GM18499 (cell line): ENCODE results near the gene TCF4.

Experiments used
- ATAC-seq: cut with Tn5 transposase; IDR thresholded peaks from one replicate; pipeline ENCODE4 v1.9.1; 2021; ENCODE audit warnings: moderate number of reproducible peaks; ENCODE audit not compliant: insufficient read depth, unreplicated experiment

TCF4 gene

DNA sequence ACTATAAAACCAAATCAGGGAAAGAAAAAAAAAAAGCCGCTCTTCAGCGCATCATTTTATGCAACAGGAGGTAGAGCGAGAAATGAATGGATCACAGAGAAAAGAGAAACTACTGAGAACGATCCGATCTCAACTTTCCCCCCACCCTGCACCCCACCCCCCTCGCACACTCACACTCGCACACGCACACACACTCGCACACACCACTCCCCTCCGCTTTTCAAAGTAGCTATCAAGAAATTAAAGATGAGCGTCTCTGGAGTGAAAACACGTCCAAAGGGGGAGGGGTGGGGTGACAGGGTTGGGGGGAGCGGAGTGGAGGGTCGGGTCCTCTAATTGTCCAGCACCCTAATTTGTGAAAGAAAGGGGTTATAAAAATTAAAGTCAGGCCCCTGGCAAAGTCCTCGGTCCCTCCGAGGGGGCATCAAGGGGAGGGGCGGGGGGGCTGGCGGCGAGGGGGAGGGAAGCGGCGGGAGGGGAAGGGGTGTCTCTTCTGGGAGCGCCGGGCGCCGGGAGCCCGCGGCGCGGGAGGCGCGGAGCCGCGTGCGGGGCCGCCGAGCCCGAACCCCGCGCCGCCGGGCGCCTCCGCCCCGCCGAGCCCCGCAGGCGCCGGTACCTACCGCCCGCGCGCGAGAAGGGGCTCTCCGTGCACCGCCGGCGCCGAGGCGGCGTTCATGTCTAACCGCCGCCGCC, 428 bp downstream of the TCF4 start:
- ATAC-seq = no peak

- no peak for ATAC-seq
Measured at GRCh38 chr18:55585920-55586561, 2.0 kb downstream of the TCF4 start.

- no peak for ATAC-seq
Measured at GRCh38 chr18:55585065-55585919, 2.7 kb downstream of the TCF4 start.

DNA sequence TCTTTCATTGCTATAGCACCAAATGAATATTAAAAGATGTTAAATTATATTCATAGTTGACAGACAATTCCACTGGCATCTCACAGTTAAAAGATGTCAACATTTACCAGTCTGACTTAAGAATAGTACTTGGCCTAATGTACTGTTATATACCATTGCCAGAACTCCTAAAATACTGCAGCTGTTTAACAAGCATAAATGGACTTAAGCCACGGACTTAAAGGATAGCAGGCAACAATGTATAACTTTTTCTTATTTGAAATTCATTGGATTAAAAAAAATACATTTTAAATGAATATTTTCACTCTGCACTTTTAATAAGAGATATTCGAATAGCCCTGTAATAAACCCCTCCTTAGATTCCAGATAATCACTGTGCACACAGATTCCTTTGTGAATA, 3.8 kb downstream of the TCF4 start:
- no peak for ATAC-seq

DNA sequence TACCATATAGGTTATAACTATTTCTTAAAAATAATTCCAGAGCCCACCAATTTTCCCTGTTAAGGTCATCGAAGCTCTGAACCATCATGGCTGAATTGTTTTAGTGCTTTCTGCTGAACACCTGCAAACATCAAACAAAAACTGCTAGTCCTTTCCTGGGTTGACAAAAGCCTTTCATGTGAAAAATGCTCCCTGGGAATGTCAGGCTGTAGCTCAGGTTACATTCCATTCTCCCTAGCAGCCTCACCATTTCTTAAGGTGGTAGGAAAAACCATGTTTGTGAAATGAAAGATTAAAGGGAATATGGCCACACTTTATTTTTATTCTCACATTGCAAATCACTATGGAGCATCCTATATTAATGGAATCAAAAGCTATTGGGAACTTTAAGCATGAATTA, 5.7 kb downstream of the TCF4 start:
- ATAC-seq = no peak

- ATAC-seq = no peak
Measured at GRCh38 chr18:55579501-55580270, 8.3 kb downstream of the TCF4 start.

GRCh38 chr18:55577812-55578539, 10.0 kb downstream of the TCF4 start:
- no peak for ATAC-seq

- no peak for ATAC-seq
Measured at GRCh38 chr18:55576001-55576400, 12.0 kb downstream of the TCF4 start.

GRCh38 chr18:55575066-55575465, 12.9 kb downstream of the TCF4 start:
- no peak for ATAC-seq

DNA sequence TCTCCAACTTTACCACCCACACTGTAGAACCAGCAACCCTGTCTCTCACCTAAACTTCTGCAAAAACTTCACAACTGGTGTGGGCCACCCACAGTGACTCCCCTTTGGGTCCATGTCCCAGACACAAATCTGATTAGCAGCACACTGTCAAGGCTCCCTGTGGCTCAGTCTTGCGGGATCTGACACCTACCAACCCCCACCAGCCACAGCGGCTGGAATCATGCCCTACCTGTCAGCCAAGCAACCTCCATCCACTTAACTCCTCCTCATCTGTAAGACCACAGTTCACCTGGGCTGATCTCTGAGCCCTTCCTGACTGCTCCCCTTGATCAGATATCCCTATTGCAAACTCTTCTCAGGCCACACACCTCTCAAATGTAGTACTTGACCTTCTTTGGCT, 14.6 kb downstream of the TCF4 start:
- ATAC-seq = no peak

GRCh38 chr18:55570966-55571365, 17.0 kb downstream of the TCF4 start:
- ATAC-seq = no peak

GRCh38 chr18:55566456-55566935, 21.5 kb downstream of the TCF4 start:
- no peak for ATAC-seq

DNA sequence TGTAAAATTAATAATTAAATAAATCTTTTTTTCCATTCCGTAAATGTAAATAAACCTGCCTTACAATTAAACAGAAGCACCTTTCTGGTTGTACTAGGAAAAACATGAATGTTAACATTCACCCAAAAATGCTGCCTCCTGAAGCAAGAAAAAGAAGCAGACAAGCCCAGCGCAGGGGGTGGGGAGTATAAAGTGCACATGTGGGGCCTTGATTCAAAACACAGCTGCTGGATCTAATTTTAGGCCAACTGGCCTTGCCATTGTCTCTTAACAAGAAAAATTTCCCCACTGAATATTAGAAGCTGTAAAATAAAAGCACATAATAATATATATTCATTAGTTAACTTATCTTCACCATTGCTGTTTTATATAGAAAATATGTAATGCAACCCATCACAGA, 28.3 kb downstream of the TCF4 start:
- ATAC-seq = no peak

GRCh38 chr18:55557211-55557610, 30.8 kb downstream of the TCF4 start:
- ATAC-seq = no peak

DNA sequence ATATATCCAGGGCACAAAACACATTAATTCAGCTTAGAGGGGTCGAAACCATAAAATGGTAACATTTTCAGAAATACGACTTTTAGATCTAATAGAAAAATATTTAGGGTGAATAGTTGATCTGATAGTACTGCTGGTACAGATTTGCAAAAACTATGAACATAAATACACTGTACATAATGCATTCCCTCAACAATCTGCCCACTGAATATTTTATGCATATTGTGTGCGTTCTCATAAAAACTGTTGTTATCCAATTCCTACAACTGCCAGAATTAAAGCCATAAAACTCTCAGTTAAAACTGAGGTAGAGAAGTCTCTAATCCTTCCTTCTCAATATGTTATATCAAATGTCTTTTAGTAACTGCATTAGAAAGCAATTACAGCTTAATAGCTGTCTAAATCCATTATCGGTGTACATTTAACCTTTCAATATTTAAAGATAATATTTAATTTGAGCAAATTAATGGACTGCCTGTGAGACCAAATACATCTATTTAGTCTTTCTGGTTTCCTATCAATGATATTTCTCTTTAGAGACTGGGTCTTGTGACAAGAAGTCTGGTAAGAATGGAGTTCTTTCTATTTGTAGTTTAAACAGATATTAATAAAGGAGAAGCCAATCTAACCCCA, 32.5 kb downstream of the TCF4 start:
- ATAC-seq = no peak

- ATAC-seq = no peak
Measured at GRCh38 chr18:55552526-55553189, 35.3 kb downstream of the TCF4 start.

DNA sequence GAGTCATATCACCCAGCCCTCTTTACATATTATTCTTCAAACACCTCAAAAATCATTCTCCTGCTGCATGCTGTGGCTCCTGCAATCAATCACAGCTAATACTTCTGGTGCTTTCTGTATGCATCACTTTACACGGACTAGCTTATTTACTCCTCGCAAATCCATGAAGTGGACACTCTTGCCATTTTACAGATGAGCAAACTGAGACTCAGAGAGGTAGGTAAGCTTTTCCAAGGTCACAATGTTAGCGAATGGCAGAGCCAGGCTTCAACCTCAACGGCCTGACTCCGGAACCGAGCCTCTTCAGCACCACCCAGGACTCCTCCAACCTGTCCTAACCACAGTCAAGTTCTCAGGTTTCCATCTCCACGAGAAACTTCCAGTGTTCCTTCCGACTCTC, 36.8 kb downstream of the TCF4 start:
- ATAC-seq = no peak

DNA sequence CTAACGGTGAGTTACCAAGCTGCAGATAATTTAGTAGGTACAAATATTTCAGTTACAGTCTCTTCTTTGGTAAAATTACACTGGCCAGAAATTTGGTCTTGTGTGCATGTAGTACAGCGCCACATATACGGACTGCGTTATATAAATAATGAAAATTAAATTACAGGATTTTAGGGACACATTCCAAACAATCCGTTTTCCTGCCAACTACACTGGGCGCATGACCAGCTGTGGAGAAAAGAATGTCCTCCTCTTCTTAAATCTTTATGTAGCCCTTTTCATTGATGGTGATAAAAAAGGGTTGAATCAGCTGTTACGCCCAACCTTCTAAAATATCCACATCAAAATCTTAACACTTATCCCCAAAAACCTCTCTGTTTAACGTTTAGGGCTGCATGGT, 37.5 kb downstream of the TCF4 start:
- no peak for ATAC-seq
